T-cell (primary cell): ENCODE results near the gene ANO2. TPM values are rescaled to one million over a fixed set of nuclear protein-coding genes. Genes with fewer than 3 reads are reported as not detected.

Source experiments
- ATAC-seq, 4 experiments: fragments of 200-7000 bp in 3 of 4; fragments of 150-1000 bp in 1 of 4; cut with Tn5 transposase; replicated peaks in 1 of 4; 1 replicate in 3 of 4; 2 replicates in 1 of 4; pipeline ENCODE4 v1.10.0; 2021; ENCODE audit warnings: moderate library complexity in 3 of 4, mild to moderate bottlenecking in 2 of 4, moderate number of reproducible peaks in 1 of 4
- CTCF ChIA-PET, 2 donors: fragments of 300-600 bp; sonication (Branson Sonifier 250); formaldehyde crosslinking; loops; one replicate each; lab custom pipeline; 2022; ENCODE audit warnings: antibody characterized with exemption in 2 of 2; lab: Charles Lee
- POLR2A ChIA-PET, 2 donors: fragments of 300-600 bp; sonication (Branson Sonifier 250); formaldehyde crosslinking; loops; one replicate each; lab custom pipeline; 2022; ENCODE audit warnings: antibody characterized with exemption in 2 of 2; lab: Charles Lee
- DNase-seq, 35 experiments: peaks; one replicate each; pipeline versions ENCODE4 v3.0.0 to v3.0.0-alpha.2; 2013 to 2023
- H3K27ac ChIP-seq: one replicate; pipeline ENCODE4 v1.5.1; 2013; ENCODE audit warnings: low read length
- H3K27me3 ChIP-seq, 2 experiments: replicated peaks in 1 of 2; 1 replicate in 1 of 2; 2 replicates in 1 of 2; pipeline versions ENCODE4 v1.6.1 to v1.7.0; 2013; ENCODE audit warnings: low read length in 1 of 2, mixed read lengths in 1 of 2; ENCODE audit not compliant: control insufficient read depth in 2 of 2, insufficient read depth in 2 of 2; ENCODE audit errors: extremely low read depth in 1 of 2
- H3K36me3 ChIP-seq, 2 donors: 1 replicate in 1 of 2; 2 replicates in 1 of 2; pipeline versions ENCODE4 v1.6.1 to v1.7.0; 2013; ENCODE audit warnings: low read length in 1 of 2; ENCODE audit not compliant: control insufficient read depth in 2 of 2, insufficient read depth in 1 of 2; ENCODE audit errors: extremely low read depth in 1 of 2
- H3K4me1 ChIP-seq, 2 experiments: 1 replicate in 1 of 2; 2 replicates in 1 of 2; pipeline versions ENCODE4 v1.6.1 to v1.7.0; 2013; ENCODE audit warnings: low read length in 2 of 2, mixed read lengths in 1 of 2; ENCODE audit not compliant: insufficient read depth in 2 of 2, control insufficient read depth in 1 of 2; ENCODE audit errors: extremely low read depth in 1 of 2
- H3K4me3 ChIP-seq, 2 donors: 1 replicate in 1 of 2; 2 replicates in 1 of 2; pipeline versions ENCODE4 v1.5.1 to v1.7.0; 2013; ENCODE audit warnings: mild to moderate bottlenecking in 2 of 2, low read length in 1 of 2, moderate library complexity in 1 of 2; ENCODE audit not compliant: control insufficient read depth in 1 of 2; ENCODE audit errors: extremely low read depth in 1 of 2
- H3K9me3 ChIP-seq: 2 replicates; pipeline ENCODE4 v1.7.0; 2013
- H3K27ac Mint-ChIP-seq, 2 donors: one replicate each; pipeline ENCODE4 v1.8.0; 2020 to 2021; ENCODE audit warnings: mild to moderate bottlenecking in 2 of 2, mixed read lengths in 2 of 2
- H3K27me3 Mint-ChIP-seq, 2 donors: one replicate each; pipeline ENCODE4 v1.8.0; 2021 to 2022; ENCODE audit warnings: mixed read lengths in 2 of 2
- H3K36me3 Mint-ChIP-seq: one replicate; pipeline ENCODE4 v1.8.0; 2021; ENCODE audit warnings: mixed read lengths
- H3K4me1 Mint-ChIP-seq, 3 donors: one replicate each; pipeline ENCODE4 v1.8.0; 2020 to 2022; ENCODE audit warnings: mixed read lengths in 3 of 3, mild to moderate bottlenecking in 1 of 3
- H3K4me3 Mint-ChIP-seq, 3 donors: one replicate each; pipeline ENCODE4 v1.8.0; 2020 to 2022; ENCODE audit warnings: mild to moderate bottlenecking in 3 of 3, mixed read lengths in 3 of 3, moderate library complexity in 3 of 3
- H3K9me3 Mint-ChIP-seq, 3 donors: one replicate each; pipeline ENCODE4 v1.8.0; 2020 to 2022; ENCODE audit warnings: mixed read lengths in 3 of 3
- WGBS: methylation state at CpG from one replicate; pipeline ENCODE4 v1.1.5; 2013; ENCODE audit warnings: missing lambda C conversion rate; ENCODE audit not compliant: insufficient coverage; 5-methylcytosine and 5-hydroxymethylcytosine counted together
- total RNA-seq, 35 experiments: library from RNA in 6 of 35; stranded (reverse) in 6 of 35; fragments of 120-200 nt in 1 of 35; gene quantifications; one replicate each; pipeline versions ENCODE4 v1.2.1 to v1.2.4 and lab custom pipeline; 2013 to 2026

Gene ANO2
- total RNA-seq, 5 donors from 2014 or later (not counting 1 experiment from before 2014, with no cell fraction given), result not detected

DNA sequence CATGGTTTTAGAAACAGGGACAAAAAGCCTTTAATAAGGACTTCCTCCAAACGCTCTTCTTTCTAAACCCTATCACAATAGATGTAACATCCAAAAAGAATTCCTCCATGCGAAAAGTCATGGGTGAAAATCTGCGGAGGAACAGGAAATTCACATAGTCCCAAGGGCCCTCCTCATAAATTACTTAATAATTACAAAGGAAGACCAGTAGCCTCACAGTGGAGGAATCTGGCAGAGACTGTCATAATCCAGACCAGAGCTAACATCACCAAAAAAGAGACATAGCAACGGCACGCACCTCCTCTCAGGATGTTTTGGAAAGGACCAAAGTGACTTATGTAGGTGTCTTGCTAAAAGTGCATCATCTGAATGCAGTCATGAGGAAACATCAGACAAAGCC is 165.7 kb downstream of the ANO2 start:
- Mint-ChIP-seq H3K4me1 (no peaks in the 10 kb centered on the region), H3K36me3 (no peaks in the 10 kb centered on the region), H3K4me3 (no peak overlapping the region), H3K27ac (no peak overlapping the region), H3K9me3 (no peaks in the 10 kb centered on the region), H3K27me3 (peaks cover 3 to 27% of the 10 kb centered on the region in 2 donors)
- H3K4me1 ChIP-seq, result no peaks in the 10 kb centered on the region
- no peak overlapping the region for H3K27ac ChIP-seq
- WGBS, result 100% methylated on average over 2 of the region's 5 CpGs
- ATAC-seq, result no peak
- DNase-seq, result no peak
- H3K36me3 ChIP-seq, result no peaks in the 10 kb centered on the region
- ChIA-PET CTCF (no interaction called here), POLR2A (no interaction called here)
- no peaks in the 10 kb centered on the region for H3K9me3 ChIP-seq
- peaks cover 0 to 2% of the 10 kb centered on the region in 2 experiments for H3K27me3 ChIP-seq
- H3K4me3 ChIP-seq, result no peak overlapping the region

DNA sequence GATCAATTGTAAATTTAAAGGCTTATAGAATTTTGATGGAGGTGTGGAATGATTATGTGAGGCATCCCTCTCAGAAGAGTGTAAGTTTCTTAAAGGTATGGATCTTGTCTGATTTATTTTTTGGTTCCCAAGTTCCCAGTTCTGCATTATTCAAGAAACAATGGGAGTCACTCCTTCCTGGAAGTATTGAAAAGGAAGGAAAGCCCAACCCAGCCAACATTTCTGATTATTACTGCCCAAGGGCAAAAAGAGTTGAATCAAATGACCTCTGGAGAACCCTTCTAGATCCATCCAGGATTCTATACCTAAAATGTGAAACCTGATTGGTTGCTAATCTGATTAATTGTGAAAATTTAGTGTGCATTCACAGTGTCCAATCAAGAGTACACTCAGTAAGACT is 166.2 kb downstream of the ANO2 start:
- DNase-seq, result no peak
- H3K27ac Mint-ChIP-seq, result no peak overlapping the region
- ChIA-PET POLR2A (no interaction called here), CTCF (no interaction called here)
- no peak overlapping the region for H3K4me3 Mint-ChIP-seq
- H3K4me1 ChIP-seq, result no peaks in the 10 kb centered on the region
- H3K36me3 ChIP-seq, result no peaks in the 10 kb centered on the region
- no peak overlapping the region for H3K27ac ChIP-seq
- peaks cover 0 to 2% of the 10 kb centered on the region in 2 experiments for H3K27me3 ChIP-seq
- no peak overlapping the region for H3K4me3 ChIP-seq
- H3K9me3 ChIP-seq, result no peaks in the 10 kb centered on the region
- no peaks in the 10 kb centered on the region for H3K36me3 Mint-ChIP-seq
- no peaks in the 10 kb centered on the region for H3K9me3 Mint-ChIP-seq
- peaks cover 3 to 23% of the 10 kb centered on the region in 2 donors for H3K27me3 Mint-ChIP-seq
- no peaks in the 10 kb centered on the region for H3K4me1 Mint-ChIP-seq
- ATAC-seq, result no peak

DNA sequence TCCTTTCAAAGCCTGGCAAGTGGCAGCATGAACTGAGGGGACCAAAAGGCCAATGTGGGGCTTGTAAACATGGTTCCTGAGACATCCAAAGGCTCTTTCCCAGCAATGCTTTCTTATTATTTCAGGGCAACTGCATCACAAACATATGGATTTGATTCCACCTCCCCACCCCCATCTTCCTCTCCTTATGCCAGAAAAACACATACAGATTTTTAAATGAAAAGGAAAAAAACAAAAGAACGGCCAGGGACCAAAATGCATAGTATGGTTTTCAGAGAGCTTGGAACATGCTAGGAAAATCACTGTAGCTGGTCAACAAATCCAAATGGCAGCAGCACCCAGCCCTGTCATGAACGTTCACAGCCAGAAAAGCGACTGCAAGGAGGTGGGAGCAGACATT is 167.6 kb downstream of the ANO2 start:
- Mint-ChIP-seq H3K36me3 (no peaks in the 10 kb centered on the region), H3K27ac (no peak overlapping the region), H3K27me3 (peaks cover 3 to 18% of the 10 kb centered on the region in 2 donors), H3K4me3 (no peak overlapping the region), H3K9me3 (no peaks in the 10 kb centered on the region), H3K4me1 (no peaks in the 10 kb centered on the region)
- Histone ChIP-seq H3K4me3 (no peak overlapping the region), H3K4me1 (no peaks in the 10 kb centered on the region), H3K9me3 (no peaks in the 10 kb centered on the region), H3K27ac (no peak overlapping the region), H3K27me3 (peaks cover 0 to 4% of the 10 kb centered on the region in 2 experiments), H3K36me3 (no peaks in the 10 kb centered on the region)
- WGBS, result 74% methylated on average over 3 of the region's 3 CpGs
- ATAC-seq (no peak), DNase-seq (no peak)
- ChIA-PET CTCF (interaction anchor here in 1 of 2 donors (1.1 kb wide), 1 partner anchor 32 kb away, joined by 3 read pairs; no protein-coding TSS in a partner anchor), POLR2A (no interaction called here)

DNA sequence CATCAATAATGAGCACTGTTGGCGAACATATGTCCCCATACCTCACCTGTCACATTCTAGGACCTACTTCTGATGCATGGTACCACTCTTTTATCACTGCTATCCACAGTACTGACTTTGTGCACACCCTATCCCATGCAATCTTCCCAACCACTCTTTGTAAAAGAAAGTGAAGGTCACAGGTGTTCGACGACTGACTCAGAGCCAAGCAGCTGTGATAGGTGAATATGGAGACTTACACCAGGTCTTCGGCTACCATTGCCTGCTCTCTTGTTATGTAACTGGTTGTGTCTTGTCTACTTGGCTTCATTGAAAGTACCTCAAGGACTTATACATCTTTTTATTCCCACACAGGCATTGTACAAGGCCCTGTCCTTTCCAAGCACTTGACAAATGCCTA is 169.0 kb downstream of the ANO2 start:
- H3K4me3 ChIP-seq, result no peak overlapping the region
- WGBS, result 88% methylated on average over 1 of the region's 4 CpGs
- Mint-ChIP-seq H3K27me3 (peaks cover 3 to 18% of the 10 kb centered on the region in 2 donors), H3K4me1 (no peaks in the 10 kb centered on the region), H3K9me3 (no peaks in the 10 kb centered on the region), H3K36me3 (no peaks in the 10 kb centered on the region), H3K27ac (no peak overlapping the region), H3K4me3 (no peak overlapping the region)
- no peak overlapping the region for H3K27ac ChIP-seq
- ATAC-seq (no peak), DNase-seq (no peak)
- no peaks in the 10 kb centered on the region for H3K9me3 ChIP-seq
- peaks cover 0 to 4% of the 10 kb centered on the region in 2 experiments for H3K27me3 ChIP-seq
- CTCF ChIA-PET, result no interaction called here
- POLR2A ChIA-PET, result no interaction called here
- H3K4me1 ChIP-seq, result no peaks in the 10 kb centered on the region
- H3K36me3 ChIP-seq, result no peaks in the 10 kb centered on the region

DNA sequence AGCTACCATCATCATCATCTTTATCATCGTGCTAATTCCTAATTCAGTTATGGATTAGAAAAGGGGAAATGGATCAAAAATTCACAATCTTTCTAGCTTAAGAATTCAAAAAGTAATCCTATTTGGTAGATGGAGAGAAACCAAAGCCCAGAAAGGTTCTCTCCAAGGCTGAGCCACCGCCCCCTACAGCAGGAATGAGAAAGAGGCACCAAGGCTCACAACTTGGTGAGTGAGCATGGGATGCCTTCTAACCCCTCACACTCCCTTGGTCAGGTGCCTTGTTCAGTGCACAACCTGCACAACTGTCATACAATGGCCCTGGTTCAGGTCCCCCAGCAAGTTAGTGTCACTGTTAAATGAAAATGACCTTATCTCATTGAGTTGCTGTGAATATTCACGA is 171.5 kb downstream of the ANO2 start:
- Histone ChIP-seq H3K27ac (no peak overlapping the region), H3K4me3 (no peak overlapping the region), H3K27me3 (peaks cover 0 to 5% of the 10 kb centered on the region in 2 experiments), H3K36me3 (no peaks in the 10 kb centered on the region), H3K4me1 (no peaks in the 10 kb centered on the region), H3K9me3 (no peaks in the 10 kb centered on the region)
- Mint-ChIP-seq H3K4me3 (no peak overlapping the region), H3K27ac (no peak overlapping the region), H3K9me3 (no peaks in the 10 kb centered on the region), H3K36me3 (no peaks in the 10 kb centered on the region), H3K27me3 (peaks cover 5 to 17% of the 10 kb centered on the region in 2 donors), H3K4me1 (no peaks in the 10 kb centered on the region)
- DNase-seq (no peak), ATAC-seq (no peak)
- no CpG with 5 or more reads among the region's 3 CpGs for whole genome bisulfite sequencing
- CTCF ChIA-PET, result interaction anchor here in 1 of 2 donors (1.4 kb wide), 1 partner anchor 12 kb away, joined by 3 read pairs; no protein-coding TSS in a partner anchor
- POLR2A ChIA-PET, result no interaction called here

DNA sequence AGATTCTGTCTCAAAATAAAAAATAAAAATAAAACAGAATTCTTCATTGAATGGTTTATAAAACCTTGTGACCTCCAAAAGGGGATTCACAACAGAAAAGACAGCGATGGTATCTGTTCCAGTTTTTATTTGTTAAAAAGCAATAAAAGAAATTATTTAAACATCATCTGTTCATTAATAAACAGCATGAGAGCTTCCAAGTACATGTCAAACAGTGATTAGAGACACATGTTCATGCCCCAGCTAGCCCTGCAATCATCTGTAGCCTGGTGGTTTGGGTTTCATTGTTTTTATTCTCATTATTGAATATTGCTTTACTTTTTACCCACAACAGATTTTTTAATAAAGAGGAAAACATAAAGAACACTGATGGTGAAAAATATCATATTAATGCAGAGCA is 173.3 kb downstream of the ANO2 start:
- POLR2A ChIA-PET, result no interaction called here
- H3K9me3 ChIP-seq, result no peaks in the 10 kb centered on the region
- Mint-ChIP-seq H3K9me3 (no peaks in the 10 kb centered on the region), H3K36me3 (no peaks in the 10 kb centered on the region), H3K27me3 (peaks cover 9% of the 10 kb centered on the region in 2 donors), H3K4me3 (no peak overlapping the region), H3K27ac (no peak overlapping the region), H3K4me1 (no peaks in the 10 kb centered on the region)
- CTCF ChIA-PET, result no interaction called here
- H3K36me3 ChIP-seq, result no peaks in the 10 kb centered on the region
- H3K27ac ChIP-seq, result no peak overlapping the region
- ATAC-seq, result no peak
- 80% methylated on average over 1 of the region's 1 CpG for WGBS
- no peaks in the 10 kb centered on the region for H3K4me1 ChIP-seq
- H3K27me3 ChIP-seq, result peaks cover 0 to 8% of the 10 kb centered on the region in 2 experiments
- H3K4me3 ChIP-seq, result no peak overlapping the region
- DNase-seq, result no peak

DNA sequence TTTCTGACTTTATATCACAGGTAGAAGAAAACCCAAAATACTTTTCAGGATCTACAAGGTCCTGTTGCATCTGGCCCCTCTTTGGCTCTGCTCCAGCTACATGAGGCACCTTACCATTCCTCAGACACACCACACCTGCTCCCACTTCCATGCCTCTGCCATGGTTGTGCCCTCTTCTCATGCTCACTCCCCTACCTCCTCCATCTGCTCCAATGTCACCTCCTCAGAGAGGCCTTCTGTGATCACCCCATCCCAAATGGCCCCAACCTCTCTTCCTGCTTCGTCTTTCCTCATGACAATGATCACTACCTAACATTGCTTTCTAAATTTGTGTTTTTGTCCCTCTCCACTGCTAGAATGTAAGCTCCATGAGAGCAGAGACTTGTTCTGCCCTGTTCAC is 174.3 kb downstream of the ANO2 start:
- H3K4me1 ChIP-seq, result no peaks in the 10 kb centered on the region
- no peak overlapping the region for H3K27ac Mint-ChIP-seq
- peaks cover 0 to 8% of the 10 kb centered on the region in 2 experiments for H3K27me3 ChIP-seq
- ATAC-seq (no peak), DNase-seq (no peak)
- H3K4me3 ChIP-seq, result no peak overlapping the region
- 56% methylated on average over 1 of the region's 1 CpG for WGBS
- no peak overlapping the region for H3K4me3 Mint-ChIP-seq
- no peaks in the 10 kb centered on the region for H3K36me3 Mint-ChIP-seq
- H3K4me1 Mint-ChIP-seq, result no peaks in the 10 kb centered on the region
- no peak overlapping the region for H3K27ac ChIP-seq
- no peaks in the 10 kb centered on the region for H3K9me3 ChIP-seq
- H3K36me3 ChIP-seq, result no peaks in the 10 kb centered on the region
- CTCF ChIA-PET, result no interaction called here
- no peaks in the 10 kb centered on the region for H3K9me3 Mint-ChIP-seq
- H3K27me3 Mint-ChIP-seq, result peaks cover 8 to 9% of the 10 kb centered on the region in 2 donors
- POLR2A ChIA-PET, result no interaction called here
